GM18519 (cell line): ENCODE measurements around the gene TMEM238L.

Source experiments
- ATAC-seq: cut with Tn5 transposase; IDR thresholded peaks from one replicate; pipeline ENCODE4 v1.9.1; 2021; ENCODE audit warnings: mild to moderate bottlenecking, moderate library complexity; ENCODE audit not compliant: unreplicated experiment, low FRiP score

Gene TMEM238L

DNA sequence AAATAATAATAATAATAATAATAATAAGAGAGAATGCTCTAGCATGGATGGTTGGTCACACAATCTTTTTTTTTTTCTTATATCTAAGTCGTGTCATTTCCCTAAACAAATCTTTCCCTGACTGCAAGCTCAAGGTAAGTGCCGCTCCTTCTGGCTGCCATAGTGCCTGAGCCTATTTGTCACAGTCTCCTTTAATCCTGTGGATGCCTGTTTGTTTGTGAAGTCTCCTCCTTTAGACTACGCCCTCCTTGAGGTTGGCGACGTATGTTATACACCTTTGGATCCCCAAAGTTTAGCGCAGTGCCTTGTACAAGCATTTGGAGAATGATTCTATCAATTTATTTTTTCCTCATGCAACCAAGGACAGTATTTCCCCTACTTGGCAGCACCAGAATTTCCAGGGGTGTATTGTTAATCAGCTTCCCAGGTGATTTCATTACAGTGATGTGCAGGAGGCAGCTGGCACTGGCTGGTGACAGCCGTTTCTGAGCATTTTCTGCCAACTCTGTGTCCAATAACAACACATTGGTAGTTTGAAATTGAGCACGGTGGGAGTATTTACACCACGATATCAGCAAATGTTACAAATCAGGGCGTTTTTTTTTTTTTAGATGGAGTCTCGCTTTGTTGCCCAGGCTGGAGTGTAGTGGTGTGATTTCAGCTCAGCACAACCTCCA is 26.6 kb downstream of the TMEM238L start:
- no peak for ATAC-seq

DNA sequence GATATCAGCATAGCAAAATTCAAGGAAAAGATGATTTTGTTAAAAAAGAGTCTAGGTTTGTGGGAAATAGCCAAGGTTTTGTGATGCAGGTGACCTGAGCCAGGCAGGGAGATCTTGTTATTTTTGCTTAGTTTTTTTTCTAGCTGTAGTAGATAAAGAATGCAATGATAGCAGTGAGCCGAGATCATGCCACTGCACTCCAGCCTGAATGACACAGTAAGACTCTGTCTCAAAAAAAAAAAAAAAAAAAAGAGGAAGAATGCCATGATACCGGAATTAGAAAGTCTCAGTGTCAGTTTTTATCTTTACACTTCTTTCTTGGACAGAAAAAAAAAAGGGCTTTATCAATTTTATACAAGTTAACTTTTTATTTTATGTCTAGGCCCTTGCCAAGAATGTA is 27.5 kb downstream of the TMEM238L start:
- ATAC-seq, result no peak

DNA sequence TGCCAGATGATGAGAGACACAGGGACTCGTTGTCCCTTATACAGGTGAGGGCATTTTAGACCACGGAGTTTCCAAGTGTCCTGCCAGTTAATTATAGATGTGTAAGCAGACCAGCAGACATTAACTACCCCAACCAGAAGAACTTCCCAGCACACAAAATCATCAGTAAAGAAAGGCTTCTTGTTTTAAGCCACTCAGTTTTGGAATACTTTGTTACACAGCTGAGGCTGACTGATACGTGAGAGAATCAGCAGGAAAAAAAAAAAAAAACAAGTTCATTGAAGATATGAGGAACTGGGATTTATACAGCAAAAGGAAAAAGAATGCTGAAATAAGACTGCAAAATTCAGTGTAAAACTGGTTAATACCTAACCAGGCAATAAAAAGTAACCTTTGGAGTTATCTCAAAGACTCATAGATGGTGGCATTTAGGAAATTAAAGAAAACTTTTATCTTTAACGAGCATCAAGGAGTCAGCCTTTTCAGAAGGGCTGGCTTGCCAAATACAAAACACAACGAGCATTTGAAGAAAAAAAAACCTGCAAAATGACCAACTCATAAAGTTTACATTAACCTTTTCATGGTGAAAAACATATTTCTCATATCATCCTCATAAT is 28.1 kb downstream of the TMEM238L start:
- no peak for ATAC-seq

DNA sequence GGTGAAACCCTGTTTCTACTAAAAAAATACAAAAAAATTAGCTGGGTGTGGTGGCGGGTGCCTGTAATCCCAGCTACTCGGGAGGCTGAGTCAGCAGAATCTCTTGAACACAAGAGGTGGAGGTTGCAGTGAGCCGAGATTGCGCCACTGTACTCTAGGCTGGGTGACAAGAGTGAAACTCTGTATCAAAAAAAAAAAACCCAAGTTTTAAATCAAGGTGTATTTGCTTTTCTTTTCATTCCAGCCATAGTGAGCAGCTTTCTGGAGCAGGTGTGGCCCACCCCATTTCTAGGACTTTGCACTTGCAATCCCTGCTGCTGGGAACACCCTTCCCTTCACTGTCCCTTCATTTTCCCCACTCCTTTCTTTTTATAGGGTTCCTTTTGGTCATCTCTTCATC is 28.8 kb downstream of the TMEM238L start:
- ATAC-seq, result no peak

DNA sequence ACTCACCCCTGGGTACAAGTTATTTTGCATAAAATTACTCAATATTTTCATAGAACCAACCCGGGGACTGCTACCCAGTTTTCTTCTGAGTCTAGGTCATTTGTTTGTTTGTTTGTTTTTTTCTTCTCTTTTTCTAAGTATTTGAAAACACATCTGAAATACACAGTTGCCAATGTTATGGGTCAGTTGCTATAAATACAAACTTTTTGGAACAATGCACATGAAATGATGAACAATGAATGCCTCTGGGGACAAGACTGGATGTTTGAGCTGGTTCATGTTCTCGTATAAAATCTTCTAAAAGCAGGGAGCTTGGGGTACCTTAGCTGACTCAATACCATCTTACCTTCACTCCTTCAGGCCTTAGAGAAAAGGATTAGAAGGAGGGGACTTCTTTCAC is 30.5 kb downstream of the TMEM238L start:
- ATAC-seq, result no peak

DNA sequence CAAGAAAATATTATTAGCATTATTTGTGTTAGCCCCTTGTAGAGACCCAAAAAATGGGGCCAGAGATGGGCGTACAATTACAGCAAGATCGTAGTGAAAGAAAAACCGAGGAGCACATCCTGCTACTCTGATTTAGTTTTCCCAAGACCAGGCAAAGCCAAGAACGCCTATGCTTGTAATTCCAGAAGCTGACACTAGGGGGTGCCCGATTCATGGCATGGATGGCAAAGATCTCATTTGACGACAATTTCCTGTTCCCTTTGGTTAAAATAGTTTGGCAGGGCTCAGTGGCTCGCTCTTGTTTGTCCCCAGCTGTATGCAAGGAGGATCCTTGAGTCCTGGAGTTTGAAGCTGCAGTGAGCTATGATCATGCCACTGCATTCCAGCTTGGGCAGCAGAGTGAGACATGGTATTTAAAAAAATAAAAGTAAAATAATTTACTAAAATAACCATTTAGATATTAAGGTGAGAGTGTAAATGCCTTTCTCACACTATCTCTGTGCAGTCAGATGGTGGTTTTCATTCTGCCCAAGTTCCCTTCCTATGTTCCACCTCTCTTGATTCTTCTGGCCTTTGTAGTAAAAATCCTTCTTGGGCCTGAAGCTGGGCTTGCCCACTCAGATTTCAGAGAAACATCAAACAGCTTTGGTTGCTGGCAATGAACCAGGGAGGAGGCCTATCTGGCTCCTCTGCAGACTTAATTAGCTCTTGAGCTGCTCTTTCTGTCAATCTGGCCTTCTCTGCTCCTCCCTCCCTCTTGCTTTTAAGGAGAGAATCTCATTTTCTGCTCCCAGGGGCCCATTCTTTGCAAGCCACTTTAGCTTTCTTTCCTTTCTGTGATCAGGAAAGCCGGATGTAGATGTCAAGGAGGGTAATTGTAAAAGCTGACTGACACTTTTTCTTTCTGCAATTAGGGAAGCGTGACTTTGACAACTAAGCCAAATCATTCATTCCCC is 31.2 kb downstream of the TMEM238L start:
- no peak for ATAC-seq

DNA sequence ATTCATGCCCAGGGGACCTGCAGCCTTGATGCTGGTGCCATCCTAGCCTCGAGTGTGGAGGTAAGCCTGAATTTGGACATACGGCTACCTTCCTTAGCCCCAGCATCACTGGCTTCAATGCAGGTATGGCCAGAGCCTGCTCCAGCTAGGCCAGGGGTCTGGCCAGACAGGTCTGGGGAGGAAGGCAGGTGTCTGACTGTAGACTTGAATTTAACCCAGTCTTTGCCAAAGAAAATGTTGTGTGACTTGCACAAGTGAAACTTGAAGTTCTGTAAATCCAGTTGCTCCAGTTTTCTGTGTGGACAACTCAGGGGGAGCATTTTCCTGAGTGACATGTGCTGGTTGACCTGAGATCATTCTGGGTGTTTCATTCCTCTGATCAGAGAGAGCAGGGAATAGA is 32.8 kb downstream of the TMEM238L start:
- ATAC-seq, result no peak

DNA sequence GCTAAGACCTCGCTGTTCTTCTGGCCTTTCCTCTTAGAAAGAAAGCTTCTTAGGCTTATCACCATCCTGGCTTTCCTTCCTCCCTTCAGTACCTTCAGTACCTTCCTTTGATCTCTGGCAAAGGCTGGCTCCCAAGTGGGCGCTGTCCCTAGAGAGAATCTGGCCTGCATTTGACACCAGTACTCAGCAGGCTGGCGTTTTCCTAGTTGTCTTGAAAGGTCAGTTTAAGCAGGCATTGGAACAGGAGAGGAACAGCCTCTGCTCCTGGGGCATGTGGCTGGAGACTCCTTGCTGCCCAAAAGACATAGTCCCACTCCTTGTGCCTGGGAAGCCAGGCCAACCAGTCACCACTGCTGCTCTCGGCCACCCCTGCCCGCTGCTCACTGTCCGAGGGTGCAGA is 34.1 kb downstream of the TMEM238L start:
- ATAC-seq, result no peak

DNA sequence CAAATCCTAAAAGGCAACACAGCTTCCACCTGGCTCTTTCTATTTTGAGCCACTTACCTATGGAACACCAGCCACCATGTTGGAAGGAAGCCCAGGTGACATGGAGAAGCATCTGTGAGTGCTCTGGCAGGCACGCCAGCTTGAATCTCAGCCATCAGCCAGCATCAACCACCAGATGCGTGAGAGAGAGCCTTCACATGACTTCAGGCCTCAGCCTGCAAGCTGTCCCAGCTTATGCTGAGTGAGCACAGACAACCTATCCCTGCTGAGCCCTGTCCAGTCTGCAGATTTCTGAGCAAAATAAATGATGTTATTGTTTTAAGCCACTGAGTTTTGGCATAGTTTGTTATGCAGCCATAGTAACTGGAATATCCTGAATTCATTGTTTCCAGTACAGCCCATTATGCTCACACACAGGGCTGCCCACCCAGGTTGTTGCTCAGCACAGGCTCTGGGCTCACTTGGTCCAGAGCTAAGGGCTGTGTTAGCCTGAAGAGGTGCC is 35.1 kb downstream of the TMEM238L start:
- ATAC-seq, result no peak

DNA sequence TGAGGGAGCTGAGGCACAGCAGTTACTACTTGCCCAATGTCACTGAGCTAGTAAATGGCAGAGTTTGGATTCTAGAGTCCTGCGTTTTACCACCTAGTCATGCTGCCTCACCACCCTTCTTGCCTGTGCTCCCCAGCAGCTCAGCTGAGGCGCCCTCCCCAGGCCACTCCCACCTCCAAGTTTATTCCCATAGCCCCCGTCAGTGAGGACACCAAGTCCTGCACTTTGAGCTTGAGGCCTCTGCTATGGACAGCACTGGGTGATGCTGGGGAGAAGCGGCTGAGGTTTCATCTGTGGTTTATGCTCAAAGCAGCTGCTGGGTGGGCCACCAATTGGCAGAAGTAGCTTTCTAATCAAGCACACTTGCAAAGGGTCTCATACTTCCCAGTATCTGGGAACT is 36.7 kb downstream of the TMEM238L start:
- ATAC-seq, result no peak

DNA sequence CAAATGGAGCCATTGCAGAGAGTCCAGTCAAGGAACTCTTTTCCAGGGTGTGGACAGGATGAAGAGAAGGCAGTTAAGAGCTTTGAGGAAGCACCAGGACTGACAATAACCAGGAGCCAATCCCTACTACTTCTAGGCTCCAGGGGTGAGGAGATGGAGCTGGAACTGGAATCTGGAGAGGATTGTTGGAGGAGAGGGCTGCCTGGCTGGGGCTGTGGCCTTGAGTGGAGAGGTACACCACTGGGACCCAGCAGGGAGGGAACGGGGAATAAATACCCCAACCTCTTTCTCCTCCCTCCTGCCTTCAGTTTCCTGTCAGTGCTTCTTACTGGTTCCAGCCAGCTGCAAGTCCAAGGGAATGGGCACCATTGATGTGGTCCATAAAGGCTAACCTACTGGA is 41.9 kb downstream of the TMEM238L start:
- ATAC-seq, result no peak

DNA sequence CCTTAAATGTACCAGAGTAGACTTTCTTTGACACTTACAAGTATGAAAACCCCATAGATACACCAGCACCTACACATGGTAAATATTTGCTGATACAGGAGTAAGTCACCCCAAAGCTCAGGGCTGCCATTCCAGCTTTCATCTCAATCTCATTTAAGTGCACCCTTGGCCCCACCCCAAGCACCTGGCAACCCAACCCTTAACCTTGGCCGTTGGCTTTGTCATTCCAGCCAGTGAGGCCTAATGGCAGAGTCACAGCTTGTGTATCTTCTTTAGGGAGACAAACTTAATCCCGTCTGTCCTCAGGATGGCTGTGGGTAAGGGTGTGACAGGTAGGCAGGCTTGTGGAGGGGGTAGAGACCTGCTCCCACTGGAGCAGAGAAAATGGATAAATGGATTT is 42.6 kb downstream of the TMEM238L start:
- ATAC-seq, result no peak

DNA sequence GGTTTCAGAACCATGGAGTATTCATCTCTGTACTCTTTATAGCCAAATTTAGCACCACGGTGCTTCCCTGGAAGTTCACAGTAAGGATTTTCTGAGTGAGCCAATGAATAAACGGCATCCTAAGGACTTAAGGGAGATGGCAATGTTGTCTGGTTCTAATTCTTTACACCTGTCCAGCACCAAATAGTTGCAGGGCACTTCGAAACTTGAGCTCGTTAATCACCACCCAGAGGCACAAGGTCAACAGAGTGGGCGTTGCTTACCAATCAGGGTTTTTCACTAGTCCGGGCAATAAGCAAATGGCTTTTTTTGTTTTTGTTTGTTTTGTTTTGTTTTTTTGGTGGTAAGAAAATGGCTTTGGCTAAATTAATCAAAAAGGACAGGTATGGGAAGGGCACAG is 45.8 kb downstream of the TMEM238L start:
- no peak for ATAC-seq

DNA sequence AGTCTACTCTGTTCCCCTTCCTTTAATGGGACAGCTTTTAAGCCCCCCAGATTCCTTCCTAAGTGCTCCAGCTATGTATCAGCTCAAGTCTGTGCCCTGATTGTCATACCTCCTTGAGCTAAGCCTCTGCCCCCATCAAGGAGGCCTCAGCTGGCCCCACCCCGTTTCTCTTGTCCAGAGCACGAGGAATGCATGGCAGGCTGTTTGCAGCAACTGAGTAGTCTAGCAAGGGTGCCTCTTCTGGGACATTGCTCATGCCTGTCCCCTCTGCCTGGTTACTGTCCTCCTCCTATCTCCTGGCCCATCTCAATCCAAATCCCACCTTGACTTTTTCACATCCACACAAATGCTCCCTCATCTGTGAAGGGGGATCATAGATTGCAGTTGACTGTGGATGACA is 46.3 kb downstream of the TMEM238L start:
- ATAC-seq, result no peak

DNA sequence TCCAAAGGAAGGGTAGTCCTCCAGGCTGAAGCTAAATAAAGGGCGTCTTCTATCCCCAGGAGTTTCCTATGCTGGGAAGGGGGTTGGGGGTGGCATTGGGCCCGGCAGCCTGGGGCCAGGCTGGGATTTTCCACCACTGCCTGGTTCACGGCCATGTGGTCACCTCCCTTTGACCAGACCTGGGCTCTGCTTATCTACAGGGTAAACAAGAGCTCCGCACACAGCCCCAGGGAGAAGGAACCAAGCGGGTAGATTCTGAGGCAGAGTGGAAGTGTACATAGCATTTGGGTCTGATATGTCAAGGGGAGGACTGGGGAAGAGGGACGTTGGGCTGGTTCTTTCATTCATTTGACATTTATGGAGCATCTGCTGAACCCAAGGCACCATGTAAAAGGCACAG is 46.8 kb downstream of the TMEM238L start:
- no peak for ATAC-seq

DNA sequence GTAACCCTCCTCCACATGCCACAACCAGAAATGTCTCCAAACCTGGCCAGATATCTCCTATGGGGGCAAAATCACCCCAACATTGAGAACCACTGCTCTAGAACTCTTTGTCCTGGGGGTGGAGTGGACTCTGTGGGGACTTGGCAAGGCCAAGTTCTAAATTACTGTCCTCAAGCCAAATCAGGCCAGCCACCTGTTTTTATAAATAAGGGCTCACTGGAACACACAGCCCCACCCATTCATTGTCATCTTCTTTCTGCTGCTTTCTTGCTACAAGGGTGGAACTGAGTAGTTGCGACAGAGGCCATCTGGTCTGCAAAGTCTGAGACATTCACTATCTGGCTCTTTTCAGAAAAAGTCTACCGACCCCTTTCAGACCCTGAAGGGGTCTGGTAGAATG is 47.3 kb downstream of the TMEM238L start:
- no peak for ATAC-seq

DNA sequence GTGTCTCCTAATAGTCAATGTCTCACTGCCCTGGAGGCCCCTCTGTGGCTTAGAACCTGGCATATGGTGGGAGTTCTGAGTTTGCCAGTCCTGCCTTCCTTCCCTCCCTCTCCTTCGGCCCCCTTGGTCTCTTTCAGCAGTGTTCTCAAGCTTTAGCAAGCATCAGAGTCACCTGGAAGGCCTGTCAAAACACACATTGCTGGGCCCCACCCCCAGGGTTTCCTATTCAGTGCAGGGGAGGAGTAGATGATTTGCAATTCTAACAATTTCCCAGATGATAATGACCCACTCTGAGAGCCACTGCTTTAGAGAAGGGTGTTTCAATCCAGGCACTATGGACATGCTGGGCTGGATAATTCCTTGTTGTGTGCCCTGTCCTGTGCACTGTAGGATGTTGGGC is 47.7 kb downstream of the TMEM238L start:
- no peak for ATAC-seq

DNA sequence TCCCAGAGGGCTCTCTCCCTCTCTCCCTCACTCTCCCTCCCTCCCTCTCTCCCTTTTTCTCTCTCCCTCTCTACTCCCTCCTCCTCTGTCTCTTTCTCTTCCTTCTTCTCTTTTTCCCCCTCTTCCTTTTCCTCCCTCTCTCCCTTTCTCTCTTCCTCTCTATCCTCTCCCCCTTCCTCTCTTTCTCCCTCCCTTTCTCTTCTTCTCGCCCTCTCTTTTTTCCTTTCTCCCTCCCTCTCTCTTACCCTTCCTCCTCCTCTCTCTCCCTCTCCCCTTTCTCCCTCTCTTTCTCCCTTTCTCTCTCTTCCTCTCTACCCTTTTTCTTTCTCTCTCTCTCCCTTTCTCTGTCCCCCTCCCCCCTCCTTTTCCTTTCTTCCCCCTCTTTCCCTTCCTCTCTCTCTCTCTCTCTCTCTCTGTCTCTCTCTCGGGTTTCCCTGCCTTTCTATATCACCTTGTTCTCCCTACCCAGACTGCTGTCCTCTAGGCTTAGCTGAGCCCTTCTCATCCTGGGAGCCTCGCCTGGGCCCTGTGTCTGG is 48.2 kb downstream of the TMEM238L start:
- no peak for ATAC-seq

DNA sequence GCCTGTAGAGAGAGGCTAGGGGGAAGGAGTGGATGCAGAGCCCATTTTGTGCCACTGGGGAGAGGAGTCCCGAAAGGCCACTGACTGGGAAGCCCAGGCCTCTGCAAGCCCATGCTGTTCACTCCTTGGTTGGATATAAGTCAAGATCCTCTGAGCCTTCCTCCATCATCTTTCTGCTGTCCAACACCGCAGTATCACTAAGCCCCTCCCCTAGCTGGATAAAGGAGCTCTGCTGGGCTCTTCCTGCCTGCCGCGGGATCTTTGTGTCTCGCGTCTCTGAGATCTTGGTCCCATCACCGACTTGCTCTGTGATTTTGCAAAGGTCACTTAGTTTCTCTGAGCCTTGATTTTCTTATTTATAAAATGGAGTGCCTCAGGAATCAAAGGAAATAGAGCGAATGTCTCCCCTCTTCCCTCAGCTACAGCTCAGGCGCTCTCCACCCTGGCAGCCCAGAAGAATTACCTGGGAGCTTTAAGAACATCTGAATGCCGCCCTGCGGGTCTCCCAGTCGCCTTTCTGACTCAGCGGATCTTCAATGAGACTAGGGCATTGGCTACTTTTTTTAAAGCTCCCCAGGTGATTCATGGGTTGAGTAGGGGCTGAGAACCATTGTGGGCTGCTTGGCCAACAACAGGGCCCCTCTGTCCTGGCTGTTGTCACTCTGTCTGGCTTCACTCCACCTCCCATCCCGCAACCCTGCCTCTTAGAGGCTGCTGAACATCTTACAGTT is 48.9 kb downstream of the TMEM238L start:
- no peak for ATAC-seq

DNA sequence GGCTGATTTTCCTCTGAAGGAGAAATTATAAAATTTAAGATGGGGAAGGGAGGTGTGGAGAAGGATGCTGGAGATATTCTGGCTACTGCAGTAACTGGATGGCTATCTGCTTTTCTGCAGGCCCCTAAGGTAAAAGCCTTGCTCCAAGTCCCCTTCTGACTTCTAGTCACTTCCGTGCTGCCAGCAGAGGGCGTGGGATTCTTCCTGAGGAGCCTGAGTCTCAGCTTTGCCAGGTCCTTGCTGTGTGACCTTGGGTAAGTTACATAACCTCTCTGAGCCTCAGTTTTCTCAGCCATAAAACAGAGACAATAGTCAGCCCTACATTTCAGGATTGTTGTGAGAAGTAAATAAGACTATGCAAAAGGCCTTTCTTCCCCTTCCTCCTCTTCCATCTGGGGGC is 49.8 kb downstream of the TMEM238L start:
- no peak for ATAC-seq
